Stimulated activated CD8-positive, alpha-beta memory T cell treated with anti-CD3 and anti-CD28 coated beads, Interleukin-7, amount 100 ng/mL, for 48 hours (primary cell): ENCODE results near the gene KRIT1.
"Not testable (repeated sequence)": the region's sequence is repeated elsewhere in the genome, so short reads cannot be mapped to it uniquely, and the experiment has no call there.

Experiments
- DNase-seq, 2 donors: peaks; one replicate each; pipeline ENCODE4 v3.0.0-alpha.2; 2020; ENCODE audit warnings: low read depth in 1 of 2; ENCODE audit errors: extremely low read depth in 1 of 2

Gene KRIT1

DNA sequence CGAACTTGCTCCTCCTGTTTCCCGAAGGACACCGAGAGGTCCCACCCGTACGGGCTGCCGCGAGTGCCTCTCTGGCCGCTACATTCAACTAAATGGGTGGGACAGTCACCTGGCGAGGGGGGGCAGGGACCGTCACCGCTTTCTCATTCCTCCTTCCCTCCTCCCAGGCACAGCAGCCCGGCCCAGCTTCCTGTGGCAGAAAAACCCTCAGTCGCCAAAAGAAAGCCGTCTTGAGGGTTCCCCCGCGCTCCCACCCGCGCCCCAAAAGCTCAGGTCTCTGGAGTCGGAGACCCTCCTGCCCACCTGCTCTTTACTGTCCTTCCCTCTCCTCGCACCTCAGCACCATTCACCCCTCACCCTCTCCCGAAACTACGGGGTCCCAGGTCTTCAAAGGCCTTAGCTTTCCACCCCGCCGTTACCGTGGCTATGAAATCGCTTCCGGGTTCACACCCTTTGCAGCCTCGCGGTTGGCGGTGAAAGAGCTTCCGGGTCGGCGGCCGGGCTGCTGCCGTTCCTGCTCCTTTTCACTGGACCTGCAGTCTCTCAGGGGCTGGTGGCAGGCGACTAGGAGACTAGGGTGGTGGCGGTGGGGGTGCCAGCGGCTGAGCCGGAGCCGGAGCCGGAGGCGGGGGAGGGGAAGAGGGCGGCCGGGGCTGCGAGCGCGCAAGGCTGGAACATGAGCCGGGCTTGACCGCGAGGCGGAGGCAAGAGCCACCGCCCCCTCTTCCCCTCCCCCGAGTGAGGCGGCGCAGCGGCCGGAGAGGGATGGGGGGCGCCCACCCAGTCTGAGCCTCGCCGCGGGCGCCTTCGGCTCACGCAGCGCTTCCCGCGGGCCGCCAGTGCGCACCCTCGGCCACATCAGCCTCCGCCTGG, at the start of gene KRIT1, which contains the start of gene ANKIB1:
TSS of gene KRIT1 (minus strand) at position 428 of the 873 bp plus-strand sequence. CDS start 3,779 bp downstream, outside the sequence.
TSS of gene ANKIB1 (plus strand) at position 488 of the 873 bp plus-strand sequence. CDS start 49,005 bp downstream, outside the sequence.
- peak; percentile 67 to 86 for DNase-seq

DNA sequence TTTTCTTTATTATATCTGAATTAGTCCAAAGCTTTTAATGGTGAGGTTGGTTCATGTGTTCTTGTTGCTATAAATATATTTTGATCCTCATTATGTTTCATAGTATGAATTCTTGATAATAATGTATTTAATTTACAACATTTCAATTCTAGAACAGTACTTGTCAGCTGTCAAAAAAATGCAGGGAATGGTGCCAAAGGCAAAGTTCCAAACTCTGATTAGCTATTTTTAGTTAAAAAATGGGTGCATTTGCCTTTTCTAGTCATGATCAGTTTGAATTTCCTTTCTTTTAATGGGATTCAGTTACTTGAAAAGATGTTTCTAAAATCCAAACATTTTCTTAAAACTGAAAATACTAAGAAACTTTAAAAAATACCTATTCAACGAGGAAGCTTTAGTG, 49.7 kb upstream of the KRIT1 start:
- no peak for DNase-seq

DNA sequence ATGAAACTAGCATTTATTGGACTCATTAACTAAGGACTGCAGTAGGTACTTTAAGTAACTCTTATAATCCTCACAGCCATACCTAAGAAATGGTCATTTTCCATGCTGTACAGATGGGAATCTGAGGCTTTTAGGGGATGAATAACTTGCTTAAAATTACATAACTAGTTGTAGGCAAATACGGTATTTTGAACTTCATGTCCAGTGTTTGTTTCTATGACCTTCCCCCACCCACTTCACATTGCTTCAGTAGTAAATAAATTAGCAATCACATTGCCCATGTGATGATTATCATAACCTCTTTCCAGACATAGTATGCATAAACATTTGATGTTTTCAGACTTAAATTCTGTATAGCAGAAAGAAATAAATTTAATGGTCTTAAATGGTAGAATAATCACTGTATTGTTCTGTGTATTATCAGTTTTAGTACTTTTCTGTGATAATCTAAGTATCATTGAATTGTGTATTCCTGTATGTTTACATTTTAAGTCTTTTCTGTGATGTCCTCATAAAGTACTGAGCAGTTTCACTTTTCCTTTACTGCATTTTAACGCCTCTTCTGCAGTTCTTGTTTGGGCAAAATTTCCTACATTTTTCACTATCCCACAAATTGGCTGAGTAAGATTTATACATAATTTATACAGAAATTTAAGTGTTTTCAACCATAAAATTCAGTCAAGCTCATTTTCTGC, 48.3 kb upstream of the KRIT1 start:
- DNase-seq, result no peak

DNA sequence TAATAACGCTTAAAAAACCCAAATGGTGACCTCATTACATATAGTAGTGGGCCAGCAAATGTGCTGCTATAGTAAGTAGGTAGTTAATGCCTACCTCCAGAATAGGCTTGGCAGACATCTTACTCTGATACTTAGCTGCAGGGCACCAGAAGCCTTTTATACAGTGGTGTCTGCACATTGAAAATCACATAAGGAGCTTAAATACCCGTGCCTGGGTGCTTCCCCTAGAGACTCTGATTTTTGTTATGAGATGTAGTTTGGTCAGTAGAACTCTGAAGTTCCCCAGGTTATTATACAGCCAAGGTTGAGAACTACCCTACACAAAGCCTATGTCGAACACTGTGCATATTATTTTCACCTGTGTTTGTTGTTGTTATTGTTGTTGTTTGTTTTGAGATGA, 47.3 kb upstream of the KRIT1 start:
- DNase-seq, result no peak

DNA sequence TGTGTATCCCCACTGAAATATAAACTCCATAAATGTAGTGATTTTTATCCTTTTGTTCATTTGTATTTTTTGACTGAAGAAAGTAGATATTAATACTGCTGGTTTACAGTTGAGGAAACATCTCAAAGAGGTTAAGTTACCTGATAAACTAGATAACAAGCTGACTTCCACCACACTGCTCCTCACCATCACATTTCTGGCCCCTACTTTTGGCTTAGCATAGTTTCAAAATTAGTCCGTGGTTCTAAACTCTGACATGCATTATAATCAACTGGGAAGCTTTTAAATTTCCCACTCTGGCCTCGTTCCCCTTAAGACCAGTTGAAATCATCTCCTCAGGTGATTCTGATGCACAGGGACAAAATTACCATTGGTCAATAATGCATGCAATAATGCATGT, 43.6 kb upstream of the KRIT1 start:
- no peak for DNase-seq

DNA sequence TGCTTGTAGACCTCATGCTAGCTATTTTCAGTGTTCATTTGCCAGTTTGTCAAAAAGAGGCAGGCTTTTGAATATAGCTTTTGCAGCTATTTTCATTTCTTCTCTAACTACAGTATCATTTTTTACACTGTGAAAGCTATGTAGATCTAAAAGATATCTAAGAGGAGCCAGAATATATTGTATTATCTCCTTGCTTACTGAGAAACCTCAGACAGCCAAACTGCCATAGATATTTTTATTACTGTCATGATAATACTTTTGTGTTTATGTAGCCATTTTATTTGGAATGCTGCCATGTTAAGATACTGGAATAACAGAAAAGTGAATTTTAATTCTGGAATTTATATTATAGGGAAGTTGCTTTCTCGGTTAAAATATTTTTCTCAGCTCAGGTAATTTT, 37.2 kb upstream of the KRIT1 start:
- DNase-seq, result no peak

DNA sequence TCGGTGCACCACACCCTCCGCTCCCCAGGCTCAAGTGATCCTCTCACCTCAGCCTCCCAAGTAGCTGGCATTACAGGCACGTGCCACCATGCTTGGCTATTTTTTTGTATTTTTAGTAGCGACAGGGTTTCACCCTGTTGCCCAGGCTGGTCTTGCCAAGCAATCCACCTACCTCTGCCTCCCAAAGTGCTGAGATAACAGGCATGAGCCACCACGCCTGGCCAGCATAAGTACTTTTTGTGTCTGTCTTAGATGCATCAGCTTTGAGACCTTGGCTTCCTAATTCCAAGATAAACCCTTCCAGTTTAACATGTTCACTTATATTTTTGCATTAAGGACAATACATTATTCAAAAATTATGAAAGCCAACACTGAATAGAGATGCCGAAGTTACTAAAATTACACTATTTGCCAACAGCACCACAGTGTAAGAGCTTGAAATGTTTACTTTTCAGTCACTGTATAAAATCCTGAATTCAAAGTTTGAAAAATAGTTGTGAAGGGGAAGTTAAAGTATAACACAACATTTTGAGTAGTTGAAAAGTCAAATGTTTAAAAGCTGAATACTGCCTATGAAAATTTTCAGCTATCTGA, 36.6 kb upstream of the KRIT1 start:
- DNase-seq, result no peak

DNA sequence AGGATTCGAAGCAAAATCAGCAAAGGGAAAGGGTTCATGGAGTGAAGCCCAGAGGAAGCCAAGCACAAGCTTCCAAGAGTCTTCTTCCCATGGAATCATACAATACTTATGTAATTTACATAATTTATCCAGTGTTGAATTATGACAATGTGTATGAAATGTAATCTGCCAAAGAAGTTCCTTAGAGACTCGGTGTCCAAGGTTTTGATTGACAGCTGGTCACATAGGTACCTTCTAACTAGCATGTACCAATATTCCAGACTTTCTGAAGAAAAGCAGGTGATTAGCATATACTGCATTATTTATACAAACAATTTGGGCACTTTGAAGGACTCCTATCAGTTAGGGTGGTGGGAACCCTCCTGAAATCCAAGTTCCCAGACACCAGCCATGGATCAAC, 35.3 kb upstream of the KRIT1 start:
- DNase-seq, result no peak

DNA sequence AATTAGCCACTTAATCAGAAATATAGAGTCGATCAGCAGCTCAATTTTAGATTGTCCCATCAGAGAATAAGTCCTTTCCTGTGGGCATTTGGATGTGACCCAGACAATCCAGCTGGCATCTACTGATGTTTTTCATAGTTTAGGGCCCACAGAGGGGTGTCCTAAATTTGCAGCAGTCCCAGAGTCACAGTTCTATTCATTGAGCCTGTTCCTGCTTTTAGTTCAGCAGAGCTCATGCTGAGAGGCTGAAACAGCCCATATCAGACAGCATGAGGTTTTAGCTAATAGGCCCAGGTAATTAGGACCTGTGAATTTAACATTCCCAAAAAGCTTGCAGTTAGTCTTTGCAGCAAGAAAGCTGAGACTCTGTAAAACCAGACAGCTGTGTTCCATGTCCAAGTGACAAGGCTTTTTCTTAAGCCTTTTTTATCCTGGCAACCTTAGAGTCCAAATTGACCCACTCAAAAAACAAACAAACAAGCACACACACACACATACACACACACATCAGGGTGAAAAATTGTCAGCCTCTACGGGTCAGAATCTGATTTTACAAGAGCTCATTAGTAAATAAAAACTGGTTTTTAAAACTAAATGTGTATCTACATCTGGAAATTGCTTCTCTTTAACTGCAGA, 33.8 kb upstream of the KRIT1 start:
- DNase-seq, result no peak

DNA sequence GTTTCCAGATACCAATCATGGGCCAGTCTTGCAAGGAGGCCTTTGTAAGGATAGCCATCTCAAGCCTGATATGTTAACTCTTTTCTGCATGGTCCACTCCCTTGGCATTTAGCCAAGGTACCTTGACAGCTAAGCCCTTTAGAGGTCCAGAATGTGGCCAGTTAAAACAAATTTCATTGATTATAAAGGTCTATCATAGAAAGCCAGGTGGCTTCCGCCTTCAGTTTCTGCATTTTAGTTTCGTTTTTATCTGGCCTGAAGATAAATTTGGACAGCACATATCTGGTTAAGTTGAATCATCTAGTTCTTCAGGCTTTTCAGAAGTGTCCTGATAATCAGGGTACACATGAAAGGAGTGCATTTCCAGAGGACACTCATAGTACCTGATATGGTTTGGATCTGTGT, 30.7 kb upstream of the KRIT1 start:
- no peak for DNase-seq

DNA sequence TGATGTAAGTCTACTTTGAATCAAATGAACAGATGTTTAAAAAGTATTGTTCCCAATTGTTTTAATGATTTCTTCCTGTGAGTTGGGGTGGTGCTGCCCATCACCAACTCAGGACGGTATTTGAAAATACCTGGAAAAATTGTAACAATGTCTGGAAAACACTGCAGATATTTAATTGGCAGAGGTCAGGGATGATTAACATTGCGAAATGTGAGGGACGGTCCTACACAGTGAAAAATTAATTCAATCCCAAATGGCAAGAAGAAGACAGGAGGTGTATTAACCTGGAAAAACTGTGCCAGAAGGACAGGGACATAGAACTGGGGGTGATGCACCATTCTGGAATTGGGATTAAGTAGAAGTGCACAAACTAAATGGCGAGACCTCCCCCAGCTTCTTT, 29.6 kb upstream of the KRIT1 start:
- no peak for DNase-seq

DNA sequence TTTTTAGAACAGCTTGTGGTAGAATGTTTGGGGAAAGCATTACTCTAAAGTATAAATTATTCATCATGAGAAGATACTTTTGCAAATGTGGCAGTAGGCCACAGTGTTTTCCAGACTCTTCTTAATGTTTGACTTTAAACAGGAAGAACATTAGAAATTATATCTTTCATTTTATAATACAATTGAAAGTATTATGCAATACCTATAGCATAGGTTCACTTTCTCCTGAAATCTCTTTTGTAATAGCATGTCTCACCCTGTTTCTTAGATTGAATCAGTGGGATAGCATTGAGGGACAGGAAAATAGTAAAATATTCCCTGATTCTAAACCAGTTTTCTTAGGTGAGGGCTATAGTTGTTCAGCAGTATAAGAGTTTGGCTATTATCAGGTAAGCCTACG, 23.2 kb upstream of the KRIT1 start:
- DNase-seq, result no peak

DNA sequence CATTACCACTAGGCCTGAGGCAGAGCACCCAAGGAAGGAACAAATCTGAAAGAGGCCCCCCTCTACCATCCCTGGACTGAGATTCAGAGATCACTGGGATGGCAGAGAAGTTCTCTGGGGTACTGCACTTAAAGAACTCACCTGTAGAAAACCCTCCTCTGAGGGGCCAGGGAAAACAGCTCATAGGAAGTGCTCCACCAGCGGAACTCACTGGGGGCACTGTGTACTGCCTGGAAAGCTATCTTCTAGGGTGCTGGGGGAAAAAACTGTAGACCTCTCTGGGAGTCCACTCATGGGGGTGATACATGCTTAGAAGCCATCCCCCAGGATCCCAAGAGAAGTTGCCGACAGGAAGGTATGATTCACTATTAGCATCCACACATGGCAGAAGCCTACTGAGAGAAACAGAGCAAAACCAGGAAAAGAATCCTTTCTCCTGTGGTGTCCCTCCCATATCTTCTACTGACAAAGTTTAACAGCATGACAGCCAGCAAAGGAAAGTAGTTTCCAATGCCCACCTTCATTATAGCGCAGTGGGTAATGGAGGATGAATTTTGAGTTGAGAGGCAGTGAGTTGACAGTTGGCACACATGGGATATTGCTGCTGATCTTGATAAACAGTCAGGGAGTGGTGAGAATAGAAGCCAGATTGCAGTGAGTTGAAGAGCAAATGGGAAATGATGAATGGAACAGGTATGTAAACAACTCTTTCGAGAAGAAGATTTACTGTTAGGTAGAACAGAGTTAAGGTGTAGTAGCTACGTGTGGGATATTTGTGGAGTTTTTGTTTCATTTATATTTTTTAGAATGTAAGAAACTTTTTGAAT, 20.9 kb upstream of the KRIT1 start:
- no peak for DNase-seq

DNA sequence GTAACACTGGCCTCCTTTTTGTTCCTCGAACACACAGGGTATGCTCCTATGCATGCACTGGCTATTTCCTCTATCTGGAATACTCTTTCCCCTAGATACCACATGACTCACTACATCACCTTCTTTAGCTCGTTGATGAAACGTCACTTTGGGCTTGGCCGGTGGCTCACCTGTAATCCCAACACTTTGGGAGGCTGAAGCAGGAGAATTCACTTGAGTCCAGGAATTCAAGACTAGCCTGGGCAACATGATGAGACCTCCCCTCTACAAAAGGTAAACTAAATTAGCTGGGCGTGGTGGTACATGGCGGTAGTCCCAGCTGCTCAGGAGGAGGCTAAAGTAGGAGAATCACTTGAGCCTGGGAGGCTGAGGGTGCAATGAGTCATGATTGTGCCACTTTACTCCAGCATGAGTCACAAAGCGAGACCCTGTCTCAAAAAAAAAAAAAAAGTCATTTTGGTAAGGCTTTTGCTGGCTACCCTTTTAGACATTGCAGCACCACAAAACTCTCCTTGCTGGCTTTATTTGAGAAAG, 14.6 kb upstream of the KRIT1 start:
- no peak for DNase-seq

DNA sequence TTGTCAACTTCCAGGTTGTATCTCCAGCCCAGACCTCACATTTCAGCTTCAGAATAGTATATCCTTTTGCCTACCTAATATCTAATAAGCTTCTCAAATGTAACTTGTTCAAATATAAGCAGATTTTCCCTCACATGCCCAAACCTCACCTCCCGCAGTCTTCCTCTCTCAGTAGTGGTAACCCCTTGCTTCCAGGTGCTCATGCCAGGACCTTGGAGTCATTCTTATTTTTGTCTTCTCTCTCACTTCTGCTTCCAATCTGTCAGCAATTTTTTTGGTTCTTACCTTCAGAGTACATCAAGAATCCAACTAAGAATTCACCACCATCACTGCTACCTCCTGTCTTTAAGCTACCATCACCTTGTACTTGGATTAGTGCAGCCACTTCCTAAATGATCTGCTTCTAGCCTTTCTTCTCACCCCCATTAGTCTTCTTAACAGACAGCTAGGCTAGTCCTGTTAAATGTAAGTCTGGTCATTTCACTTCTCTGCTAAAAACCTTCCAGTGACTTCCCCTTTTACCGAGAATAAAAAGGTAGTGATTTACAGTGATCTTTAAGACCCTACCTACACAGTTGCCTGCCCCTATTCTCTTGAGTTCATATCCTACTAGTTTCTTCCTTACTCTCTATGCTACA, 14.0 kb upstream of the KRIT1 start:
- no peak for DNase-seq

DNA sequence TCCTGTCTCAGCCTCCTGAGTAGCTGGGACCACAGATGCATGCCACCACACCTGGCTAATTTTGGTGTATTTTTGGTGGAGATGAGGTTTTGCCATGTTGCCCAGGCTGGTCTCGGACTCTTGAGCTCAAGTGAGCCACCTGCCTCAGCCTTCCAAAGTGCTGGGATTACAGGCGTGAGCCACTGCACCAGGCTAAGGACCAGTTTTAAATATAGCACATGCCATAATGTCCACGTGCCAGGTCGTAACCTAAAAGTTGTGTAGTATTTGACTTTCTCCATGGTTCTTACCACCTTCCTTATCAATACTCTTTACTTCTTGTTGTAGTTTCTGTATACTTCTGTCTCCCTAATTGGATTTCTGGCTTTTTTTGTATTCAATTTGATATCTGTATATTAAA, 13.3 kb upstream of the KRIT1 start:
- DNase-seq, result no peak

DNA sequence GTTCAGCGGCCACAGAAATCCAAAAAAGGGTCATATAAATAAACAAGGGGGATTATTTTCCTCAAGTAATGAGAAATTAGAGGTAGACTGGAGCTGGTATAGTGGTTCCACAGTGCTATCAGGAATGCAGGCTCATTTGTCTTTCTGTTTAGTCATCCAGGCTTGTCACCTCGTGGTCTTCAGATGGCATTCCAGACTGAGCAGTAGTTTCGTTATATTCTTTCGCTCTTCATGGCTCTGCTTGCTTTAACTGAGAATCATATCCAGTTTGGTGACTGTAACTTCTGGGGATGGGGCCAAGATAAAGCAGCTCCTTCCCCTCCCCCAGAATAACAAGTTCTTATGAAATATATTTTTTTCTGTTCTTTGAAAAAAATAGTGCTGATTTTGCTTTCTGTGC, 9.6 kb upstream of the KRIT1 start:
- DNase-seq, result no peak

DNA sequence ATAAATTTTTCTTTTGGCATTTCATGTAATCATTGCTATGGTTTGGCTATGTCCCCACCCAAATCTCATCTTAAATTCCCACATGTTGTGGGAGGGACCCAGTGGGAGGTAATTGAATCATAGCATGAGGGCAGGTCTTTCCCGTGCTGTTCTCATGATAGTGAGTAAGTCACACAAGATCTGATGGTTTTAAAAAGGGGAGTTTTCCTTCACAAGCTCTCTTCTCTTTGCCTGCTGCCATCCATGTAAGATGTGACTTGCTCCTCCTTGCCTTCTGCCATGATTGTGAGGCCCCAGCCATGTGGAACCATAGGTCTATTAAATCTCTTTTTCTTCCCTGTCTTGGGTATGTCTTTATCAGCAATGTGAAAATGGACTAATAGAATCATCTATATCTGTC, 9.1 kb upstream of the KRIT1 start:
- not testable (repeated sequence) for DNase-seq

DNA sequence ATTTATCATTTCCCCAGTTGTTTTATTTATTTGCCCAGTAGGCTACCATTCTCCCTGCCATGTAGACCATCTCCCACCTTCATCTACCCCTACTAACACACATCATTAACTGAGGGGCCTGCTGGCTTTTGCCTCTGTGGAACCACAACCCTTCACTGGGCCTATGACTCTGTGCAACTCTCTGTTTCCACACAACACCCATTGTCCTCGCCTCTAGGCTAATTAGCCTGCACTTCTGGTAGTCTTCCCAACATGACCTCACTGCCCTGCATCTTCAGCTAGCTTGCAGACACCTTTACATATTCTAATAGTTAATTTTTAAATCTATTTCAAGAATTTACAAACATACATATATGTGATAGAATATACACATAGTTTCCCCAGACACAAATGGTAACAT, 7.5 kb upstream of the KRIT1 start:
- DNase-seq, result no peak

DNA sequence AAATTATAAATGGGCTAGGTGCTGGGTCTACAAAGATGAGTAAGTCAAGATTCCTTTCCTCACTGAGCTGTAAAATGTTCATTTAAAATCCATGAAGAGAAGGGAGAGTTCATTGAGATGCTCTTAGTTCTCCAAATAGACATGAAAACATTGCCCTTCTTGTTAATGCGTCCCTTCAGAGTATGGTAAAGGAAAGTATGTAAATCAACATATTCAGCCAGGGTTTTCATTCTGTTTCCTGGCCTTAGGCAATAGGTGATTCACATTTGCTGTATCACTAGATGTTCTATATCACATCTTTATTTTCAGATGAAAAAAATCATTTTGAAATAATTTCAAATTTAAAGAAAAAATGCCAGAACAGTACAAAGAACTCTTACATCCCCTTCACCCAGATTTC, 5.5 kb upstream of the KRIT1 start:
- DNase-seq, result no peak
